T-helper 22 cell (primary cell): ENCODE data around the gene FSTL4.

Experiments used
- DNase-seq: peaks from one replicate; pipeline ENCODE4 v3.0.0-alpha.2; 2020; ENCODE audit warnings: low read depth

The FSTL4 gene

DNA sequence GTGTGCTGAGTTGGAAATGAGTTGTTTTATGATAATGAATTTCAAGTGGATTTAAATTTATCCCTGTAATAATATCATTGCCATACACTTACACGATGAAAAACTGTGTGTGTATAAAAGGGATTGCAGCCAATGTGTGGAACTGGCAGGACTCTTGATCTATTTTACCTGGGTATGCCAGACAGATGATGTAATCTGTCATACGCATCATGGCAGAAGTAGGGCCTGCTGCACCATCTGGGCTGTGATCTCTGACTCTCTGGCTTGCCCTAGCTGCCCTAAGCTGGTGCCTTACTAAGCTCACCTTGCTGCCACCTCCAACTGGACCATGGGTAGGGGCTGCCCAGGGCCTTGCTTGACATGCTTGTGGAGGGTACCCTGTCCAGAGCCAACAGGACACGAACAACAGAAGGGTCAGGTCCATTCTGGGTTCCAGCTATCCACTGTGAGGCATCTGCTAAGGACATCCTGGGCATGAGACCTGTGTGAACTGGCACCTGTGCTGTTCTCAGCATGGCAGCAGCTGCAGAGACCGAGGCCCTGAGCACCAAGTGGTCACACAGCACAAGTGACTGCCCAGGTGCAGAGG, 184.2 kb downstream of the FSTL4 start:
- DNase-seq, result no peak

DNA sequence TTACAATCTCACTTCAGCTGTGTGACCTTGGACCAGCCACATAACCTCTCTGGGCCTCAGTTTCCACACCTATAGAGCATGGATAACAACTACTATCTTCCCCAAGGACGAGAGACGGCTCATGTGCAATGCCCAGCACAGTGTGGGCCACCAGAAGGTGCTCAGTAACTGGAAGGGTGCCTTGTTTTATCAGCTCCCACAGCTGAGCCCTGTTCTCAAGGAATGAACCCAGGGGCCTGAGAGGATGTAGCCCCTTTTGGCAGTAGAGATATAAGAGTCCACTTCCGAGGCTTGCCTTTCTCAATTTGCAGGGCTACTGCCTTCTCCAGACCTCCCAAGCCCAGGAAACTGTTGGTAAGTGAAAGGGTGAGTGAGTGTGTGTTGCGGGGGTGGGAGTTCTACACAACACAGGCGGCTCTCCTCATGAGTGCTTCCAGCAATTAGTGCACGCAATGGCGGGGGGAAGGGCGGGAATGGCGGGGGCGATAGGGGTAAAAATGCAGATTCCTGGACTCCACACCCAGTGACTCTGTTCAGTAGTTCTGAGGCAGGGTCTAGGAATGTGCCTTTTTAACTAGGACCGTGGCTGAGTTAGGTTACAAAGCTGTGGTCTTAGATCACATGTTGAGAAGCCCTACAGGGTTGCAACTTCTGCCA, 185.1 kb downstream of the FSTL4 start:
- no peak for DNase-seq

DNA sequence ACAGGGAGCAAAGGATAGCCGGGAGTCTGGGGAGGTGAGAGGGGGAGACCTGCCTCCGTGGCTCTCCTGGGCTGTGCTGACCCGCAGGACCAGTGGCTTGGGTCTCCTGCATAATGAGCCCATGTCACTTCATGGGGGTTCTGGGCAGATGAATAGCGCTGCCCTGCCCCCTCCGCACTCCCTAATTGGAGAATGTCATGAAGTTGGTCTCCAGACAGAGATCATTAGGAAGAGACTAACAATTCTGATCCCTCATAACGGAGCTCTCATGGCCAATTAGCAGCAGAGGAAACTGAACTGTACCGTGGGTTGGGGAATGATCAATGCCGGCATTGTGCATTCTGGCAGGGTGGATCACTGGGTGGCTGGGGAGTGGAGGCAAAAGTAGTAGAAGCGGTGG, 186.1 kb downstream of the FSTL4 start:
- no peak for DNase-seq

DNA sequence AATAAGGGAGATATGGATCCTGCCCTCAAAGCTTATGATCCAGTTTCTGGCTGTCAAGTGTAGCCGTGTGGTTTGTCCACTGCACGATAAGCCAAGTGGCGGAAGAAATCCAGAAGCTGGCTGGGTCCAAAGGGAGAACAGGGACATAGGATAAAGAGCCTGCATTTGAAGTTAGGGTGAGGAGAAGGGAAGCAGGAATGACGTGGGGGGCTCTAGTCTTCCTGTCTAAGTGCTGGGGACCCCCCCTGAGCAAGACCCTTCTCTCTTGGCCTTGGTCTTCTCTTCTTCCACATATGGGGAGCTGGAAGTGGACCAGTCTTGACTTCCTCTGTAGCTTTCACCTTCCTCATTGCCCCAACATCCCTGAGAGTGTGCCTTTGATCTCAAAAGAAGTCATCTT, 186.6 kb downstream of the FSTL4 start:
- DNase-seq, result no peak

DNA sequence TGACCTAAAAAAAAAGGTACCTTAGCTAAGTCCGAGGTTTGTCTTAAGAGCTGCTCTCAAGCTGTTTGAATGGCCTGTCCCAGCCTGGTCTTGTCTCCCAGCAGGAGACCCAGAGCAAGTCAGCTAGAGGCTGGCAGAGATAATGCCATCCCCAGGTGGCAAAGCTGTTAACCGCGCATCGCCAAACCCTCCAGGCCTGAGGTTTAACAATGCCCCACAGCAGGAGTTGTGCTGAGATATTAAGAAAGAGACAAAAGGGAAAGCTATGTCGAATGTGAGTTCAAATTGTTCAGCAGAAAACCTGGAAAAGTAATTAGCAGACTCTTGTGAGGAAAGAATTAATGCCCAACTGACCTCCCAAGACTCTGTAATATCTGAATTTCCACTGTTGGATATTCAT, 187.1 kb downstream of the FSTL4 start:
- no peak for DNase-seq

DNA sequence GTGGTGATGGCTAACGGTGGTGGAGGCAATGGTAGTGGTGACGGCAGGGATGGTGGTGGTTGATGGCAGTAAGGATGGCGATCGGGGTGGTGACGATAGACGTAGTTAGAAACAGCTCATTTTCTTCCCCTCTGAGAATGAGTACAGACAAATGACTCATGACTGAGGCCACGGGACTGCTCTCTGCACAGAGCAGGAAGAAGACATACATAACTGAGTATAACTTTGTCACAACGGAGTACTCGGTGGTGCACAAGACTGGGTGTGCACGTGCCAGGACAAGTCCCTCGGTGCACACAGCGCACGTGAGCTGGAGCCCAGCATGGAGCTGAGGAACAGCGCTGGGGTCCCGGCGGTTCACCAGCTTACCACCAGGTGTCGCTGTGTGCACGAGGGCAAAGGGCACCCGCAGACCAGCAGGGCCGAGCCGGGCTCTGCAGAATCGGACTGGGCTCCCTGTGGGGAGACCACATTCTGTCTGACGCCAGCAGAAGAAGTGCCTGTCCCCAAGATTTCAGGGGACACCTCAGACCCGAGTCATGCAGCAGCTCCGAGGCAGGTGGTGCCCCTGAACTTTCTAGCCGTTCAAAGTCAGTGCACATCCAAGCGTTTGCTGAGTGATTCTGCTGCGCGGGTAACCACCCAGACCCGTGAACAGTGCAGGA, 188.6 kb downstream of the FSTL4 start:
- peak; percentile 13 for DNase-seq

DNA sequence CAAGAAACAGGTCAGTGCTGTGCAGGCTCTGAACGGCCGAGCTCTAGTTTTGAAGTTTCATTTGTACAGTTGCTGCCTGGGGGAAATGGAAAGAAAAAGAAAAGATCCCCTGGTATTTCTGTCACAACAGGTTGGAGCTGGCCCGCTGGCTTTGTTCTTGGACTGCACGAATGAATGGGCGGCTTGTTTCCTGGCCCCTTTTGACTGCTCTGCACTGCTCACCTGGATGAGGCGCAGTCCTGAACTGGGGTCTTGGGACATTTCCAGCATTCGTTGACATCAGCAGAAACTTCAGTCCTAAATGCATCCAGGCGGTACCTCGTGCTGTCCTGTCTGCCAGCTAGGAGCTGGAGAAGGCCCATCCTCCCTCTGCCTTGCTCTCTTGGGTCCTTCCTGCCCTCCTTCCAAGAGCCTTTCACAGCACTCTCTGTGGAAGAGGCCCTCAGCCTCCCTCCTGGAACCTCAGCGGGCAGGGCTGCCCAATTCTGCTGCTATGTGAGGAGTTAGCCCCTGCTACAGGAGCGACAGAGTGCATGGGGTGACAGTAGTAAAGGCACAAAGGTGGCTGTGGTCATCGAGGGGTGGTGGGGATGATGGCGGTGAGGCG, 189.2 kb downstream of the FSTL4 start:
- DNase-seq, result no peak

DNA sequence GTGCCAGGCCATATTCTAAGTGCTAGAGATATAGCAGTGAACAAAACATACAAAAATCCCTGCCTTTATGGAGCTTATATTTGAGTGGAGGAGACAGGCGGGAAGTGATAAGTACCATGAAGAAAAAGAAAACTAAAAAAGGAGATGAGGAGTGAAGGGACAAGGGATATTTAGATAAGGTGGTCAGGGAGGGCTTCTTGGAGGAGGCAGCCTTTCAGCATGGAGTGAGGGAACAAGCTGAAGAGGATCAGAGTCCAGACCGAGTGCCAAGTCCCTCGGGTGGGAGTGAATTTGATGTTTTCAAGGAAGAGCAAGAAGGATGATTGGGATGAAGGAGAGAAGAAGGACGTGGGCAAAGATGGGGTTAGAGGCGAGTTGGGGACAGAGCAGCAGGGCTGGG, 190.5 kb downstream of the FSTL4 start:
- DNase-seq, result no peak

DNA sequence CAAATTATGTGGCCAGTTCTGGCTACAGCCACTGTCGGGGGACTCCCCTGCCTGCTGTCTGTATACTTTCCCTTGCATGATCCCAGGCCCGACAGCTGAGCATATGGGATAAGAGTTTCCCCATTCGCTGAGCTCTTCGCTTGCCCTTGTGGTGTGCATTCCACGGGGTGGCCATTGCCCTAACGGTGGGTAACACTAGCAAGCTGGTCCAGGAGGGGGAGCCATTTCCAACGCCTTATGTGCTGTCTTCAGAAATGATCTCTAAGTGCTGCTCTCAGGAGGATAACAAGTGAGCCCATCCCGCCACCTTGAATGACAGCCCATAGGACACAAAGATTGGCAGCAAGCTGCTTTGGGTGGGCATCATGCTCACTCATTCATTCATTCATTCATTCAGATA, 190.9 kb downstream of the FSTL4 start:
- DNase-seq, result no peak

DNA sequence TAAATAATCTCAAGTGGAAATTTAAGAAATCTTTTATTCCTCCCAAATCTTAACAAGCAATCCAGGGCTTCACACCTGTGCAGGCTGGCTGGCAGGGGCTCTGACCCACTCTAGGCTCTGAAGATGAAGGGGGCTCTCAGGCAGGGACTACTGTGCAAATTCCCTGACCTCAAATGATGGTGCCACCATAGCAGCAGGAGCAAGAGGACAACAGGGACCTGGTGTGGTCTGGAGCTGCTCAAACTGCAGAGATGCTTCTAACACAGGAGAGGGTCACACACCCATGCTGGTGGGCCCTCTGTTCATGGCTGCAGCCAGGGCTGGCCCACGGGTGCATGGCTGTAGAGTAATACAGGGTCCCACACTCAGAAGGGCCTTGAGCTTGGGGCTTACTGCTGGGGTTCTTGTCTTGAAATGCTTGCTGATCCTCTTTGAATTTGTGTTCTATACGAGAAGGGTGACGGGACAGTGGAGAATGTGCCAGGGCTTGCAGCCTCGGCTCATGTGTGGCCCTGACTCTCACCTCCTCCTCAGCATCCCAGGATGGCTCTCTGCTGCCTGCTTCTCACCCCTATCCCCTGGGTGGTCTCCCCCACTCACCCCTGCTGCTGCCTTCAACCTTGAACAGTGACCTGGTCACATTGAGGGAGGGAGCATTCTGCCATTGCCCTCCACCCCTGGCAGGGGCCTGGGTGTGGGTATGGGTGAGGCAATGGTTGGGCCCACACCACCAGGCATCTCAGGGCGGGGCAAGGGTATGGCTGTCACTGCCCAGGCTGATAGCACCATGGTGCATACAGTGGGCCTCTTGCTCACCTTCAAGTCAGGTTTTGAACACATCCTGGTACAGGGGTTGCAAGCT, 191.7 kb downstream of the FSTL4 start:
- no peak for DNase-seq

DNA sequence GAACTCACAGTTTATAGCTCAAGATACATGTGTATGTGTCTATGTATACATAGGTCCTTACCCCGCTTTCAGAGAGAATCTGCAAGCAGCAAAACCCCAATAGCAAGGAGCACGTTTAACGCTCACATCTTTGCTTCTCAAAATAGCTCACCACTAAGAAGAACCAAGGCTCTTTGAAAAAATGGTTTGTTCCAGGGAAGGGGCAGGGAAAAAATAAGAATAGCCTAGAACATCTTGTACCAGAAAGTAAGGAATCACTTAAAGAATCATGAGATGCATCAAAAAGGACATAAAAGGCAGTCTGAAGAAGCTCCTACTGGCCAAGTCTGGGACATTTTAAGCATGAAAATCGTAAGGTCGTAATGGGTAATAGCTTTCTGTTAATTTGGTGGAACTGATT, 196.4 kb downstream of the FSTL4 start:
- no peak for DNase-seq

DNA sequence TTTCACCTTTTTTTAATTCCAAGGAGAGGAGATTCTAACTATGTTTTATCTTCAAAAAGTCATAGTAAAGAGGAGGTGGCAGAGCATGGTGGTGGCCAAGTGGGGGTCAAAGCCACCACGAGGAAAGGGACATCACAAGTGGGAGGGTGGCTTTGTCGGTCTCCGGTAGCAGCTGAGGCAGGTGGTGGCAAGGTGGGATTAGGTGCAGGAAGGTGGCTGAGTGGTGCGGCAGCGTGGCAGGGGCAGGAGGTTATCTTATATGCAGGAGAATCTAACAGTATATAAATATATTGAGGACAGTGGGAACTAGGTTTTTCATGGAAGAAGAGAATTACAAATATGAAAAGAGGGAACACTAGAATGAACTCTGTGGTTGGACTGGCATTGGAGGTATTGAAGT, 196.8 kb downstream of the FSTL4 start:
- no peak for DNase-seq

DNA sequence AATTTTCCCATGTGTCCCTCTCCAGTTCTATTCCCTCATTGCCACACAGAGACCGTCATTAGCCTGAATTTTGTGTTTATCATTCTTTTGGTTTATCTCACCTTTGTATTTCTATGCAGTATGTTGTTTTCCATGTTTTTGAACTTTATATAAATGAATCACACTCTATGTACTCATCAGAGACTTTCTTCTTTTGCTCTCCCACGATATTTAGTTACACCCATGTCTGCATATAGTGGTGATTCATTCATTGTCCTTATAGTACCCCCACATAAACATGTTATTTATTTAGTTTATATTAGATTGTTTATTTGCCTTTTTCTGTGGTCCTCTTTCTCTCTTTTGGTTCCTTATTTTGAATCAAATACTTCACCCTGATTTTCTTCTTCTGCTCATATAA, 199.7 kb downstream of the FSTL4 start:
- no peak for DNase-seq

DNA sequence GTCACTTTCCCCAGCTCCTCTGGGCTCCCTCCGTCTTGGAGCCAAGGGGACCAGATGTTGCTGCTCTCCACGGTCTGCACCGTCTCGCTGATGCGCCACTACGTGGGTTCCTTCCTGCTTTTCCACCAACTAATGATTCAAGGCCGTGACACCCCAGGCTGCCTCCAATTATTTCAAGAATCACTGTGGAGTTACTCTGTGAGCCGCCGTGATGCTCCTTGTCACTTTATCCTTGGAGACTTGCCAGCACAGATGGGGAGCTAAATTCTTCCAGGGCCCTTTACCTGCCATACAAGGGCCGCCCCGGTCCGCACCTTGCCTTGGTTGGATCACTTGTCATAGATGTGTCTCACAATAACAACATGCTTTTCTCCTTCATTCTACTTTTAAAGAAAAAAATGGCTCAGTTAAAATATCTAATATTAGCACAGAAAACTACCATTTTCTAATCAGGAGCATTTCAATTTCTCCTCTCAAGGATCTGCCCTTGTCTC, 202.0 kb downstream of the FSTL4 start:
- no peak for DNase-seq

DNA sequence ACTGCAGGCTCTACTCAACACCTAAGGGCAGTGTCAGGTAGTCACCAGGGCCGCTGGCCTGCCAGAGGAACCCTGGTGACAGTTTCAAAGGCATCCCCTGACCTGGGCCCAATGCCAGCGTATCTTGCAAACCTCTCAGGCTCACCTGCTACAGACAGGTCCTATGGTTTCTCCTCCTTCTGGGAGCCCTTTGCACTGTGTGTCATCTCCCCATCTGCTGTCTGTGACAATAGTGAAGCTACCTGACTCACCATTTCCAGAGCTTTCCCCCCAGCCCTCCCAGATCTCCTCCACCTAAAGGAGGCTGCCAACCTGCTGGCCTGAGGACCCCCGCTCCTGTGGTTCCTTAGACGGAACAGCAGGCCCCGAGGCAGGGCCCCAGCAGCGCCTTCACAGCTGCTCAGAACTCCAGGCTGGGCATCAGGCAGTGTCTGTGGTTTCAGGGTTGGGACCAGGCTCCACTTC, 203.1 kb downstream of the FSTL4 start:
- DNase-seq, result no peak

DNA sequence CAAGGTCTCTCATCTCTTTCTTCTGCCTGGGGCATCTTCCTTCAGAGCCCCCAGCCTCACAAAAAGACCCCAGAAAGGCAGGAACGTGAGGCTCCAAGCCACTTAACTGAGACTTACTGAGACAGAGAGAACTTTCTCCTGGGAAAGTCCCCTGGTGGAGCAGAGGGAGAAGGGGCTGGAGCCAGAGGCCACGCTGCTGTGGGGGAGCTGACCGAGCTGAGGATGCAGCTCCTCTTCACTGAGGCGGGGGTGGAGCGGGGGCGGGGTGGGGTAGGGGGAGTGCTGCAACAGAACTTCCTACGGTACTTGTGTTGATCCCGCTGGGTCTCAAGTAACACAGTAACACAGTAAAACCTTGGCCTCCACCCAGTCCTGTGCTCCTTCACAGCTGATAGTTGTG, 204.0 kb downstream of the FSTL4 start:
- DNase-seq, result no peak

DNA sequence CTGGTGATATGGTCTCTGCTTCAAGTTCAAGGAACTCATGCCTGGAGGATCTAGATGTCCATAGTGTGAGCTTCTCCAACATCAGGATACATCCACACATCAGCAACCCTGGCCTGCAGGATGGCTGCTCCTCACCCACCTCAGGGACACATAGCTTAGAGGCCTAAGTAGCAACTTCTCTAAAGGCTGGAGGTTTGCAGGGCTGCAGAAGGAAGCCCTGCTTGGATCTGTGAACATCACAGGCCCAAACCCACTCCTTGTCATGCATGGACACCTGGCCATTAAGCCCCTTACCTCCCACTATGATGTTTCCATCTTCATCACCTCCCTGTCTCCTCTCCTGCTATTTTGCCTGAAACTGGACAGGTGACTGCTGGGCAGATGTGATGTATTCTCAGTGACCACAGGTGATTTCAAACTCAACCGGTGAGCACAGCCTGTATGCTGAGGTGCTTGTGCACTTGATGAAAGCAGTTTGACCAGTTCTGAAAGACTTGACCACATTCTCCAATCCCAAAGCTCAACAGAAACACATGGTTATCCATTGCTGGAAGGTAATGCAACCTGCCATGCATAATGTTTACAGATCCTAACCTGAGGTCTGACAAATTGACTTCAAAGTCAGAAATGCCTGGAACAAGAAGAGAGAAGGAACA, 205.2 kb downstream of the FSTL4 start:
- DNase-seq, result no peak

DNA sequence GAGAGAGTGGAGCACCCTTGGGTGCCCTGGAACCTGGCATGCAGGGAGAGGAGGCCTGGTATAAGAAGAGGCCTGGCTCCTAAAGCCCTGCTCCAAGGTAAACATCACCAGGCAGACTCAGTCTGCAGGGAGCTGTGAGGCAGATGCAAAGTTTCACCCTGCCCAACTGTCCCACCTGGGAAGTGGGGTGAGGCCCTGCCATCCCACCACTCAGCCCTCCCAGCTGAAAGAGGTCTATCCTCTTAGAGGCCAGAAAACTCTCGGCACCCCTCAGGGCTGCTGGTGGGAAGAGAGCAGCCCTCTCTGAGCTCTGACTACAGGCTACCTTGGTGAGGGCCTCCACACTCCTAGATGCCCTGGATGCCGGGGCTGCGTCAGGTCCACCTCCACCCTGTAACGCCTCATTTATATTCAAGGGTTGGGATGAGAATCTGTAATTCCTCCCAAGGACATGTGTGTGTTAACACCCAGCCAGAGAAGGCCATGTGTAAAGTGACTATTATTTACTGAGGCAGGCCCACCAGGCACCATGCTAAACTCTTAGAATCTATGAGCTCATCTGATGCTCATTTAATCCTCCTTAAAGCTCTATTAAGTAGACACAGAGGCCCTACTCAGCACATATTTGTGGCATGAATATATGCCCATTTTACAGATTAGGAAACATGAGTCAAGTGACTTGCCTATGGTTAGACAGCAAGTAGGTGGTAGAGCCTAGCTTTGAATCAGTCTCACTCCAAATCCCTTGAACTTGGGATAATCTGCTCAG, 205.9 kb downstream of the FSTL4 start:
- no peak for DNase-seq

DNA sequence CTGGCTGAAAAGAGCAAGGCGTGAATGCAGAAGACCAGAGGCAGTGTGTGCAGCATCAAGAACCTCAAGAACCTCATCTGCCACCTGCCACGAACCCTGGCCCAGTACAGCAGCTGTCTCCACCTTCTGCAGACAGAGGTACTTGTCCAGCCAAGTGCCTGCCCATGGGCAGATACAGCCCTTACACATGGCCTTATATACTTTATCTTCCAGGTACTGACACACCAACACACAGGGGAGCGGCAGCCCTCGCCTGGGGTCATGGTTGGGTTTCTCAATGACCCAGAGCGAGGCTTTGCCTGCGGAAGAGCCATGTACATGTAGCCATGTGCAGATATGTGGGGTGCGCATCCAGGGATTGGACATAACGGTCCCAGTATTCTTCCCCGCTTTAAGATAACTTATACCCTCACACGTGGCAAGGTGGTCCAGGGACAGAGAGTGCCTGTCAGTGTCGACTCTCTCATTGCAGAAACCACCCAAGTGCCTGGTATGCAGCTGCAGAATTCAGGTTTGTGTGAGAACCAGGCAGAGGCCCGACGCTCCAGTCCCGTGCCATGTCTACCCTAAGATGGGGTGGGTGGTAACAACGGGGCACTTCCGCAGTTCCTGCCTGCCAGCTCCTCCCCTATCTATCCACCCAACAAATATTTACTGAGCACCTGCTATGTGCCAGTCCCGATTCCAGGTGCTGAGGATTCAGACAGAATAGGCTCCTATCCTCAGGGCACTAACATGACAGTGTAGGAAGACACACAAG, 206.9 kb downstream of the FSTL4 start:
- no peak for DNase-seq

DNA sequence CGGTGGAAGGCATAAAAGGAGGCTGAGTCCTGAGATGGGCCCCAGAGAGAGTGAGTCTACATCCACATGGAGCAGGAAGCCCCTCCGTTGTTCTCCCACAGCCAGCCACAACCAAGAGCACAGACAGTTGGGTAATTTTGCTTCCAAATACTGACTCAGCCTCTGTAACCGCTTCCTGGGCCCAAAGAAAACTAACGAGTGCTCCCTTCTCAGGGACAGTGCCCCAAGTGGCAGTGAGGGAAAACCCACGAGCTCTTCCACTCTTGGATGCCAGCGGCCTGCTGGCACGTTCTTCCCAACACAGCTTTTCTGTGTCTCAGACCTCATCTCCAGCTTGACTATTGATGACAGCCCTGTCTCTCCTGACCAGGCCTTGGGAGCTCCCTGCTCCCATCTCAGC, 207.6 kb downstream of the FSTL4 start:
- DNase-seq, result no peak
